SK-N-SH treated with all-trans-retinoic acid at 6 μM for 48 hours (cell line): Measurements from ENCODE around the gene HINT3.

Source experiments
- ATAC-seq: fragments of 200-7000 bp; cut with Tn5 transposase; 3 replicates; pipeline ENCODE4 v1.9.1; 2020; ENCODE audit warnings: mild to moderate bottlenecking, moderate library complexity
- ARNTL ChIP-seq: fragments of 450-650 bp; formaldehyde crosslinking; IDR thresholded peaks from 2 replicates; pipeline ENCODE4 v1.5.0; 2020; ENCODE audit warnings: low read depth, mild to moderate bottlenecking, moderate library complexity, borderline replicate concordance
- CREB5 ChIP-seq: fragments of 250-450 bp; sonication (Bioruptor Pico); IDR thresholded peaks from 2 replicates; pipeline ENCODE4 v1.5.1; 2020; ENCODE audit warnings: low read depth, mild to moderate bottlenecking, moderate library complexity
- CSDC2 ChIP-seq: fragments of 250-450 bp; sonication (Bioruptor Pico); IDR thresholded peaks from 2 replicates; pipeline ENCODE4 v1.5.0; 2020; ENCODE audit warnings: mild to moderate bottlenecking, moderate library complexity
- GLIS3 ChIP-seq: fragments of 250-450 bp; sonication (Bioruptor Pico); IDR thresholded peaks from 2 replicates; pipeline ENCODE4 v1.5.0; 2020; ENCODE audit warnings: mild to moderate bottlenecking, moderate library complexity
- ISL1 ChIP-seq: fragments of 250-450 bp; sonication (Bioruptor Pico); IDR thresholded peaks from 2 replicates; pipeline ENCODE4 v2.1.2; 2022; ENCODE audit warnings: mild to moderate bottlenecking, moderate library complexity
- OSR1 ChIP-seq: fragments of 250-450 bp; sonication (Bioruptor Pico); IDR thresholded peaks from 2 replicates; pipeline ENCODE4 v1.8.0; 2022; ENCODE audit warnings: moderate library complexity, mild to moderate bottlenecking, inconsistent platforms
- POU6F1 ChIP-seq: fragments of 250-450 bp; sonication (Bioruptor Pico); IDR thresholded peaks from 2 replicates; pipeline ENCODE4 v1.8.0; 2021; ENCODE audit warnings: low read depth, mild to moderate bottlenecking, moderate library complexity, borderline replicate concordance
- PPARA ChIP-seq: fragments of 250-450 bp; sonication (Bioruptor Pico); IDR thresholded peaks from 2 replicates; pipeline ENCODE4 v1.5.0; 2020; ENCODE audit warnings: mild to moderate bottlenecking, borderline replicate concordance
- SNAI2 ChIP-seq: fragments of 250-450 bp; sonication (Bioruptor Pico); IDR thresholded peaks from 2 replicates; pipeline ENCODE4 v1.5.0; 2020; ENCODE audit warnings: mild to moderate bottlenecking, moderate library complexity
- TCF4 ChIP-seq: fragments of 250-450 bp; sonication (Bioruptor Pico); IDR thresholded peaks from 2 replicates; pipeline ENCODE4 v1.8.0; 2021; ENCODE audit warnings: mild to moderate bottlenecking, moderate library complexity, borderline replicate concordance
- TOX ChIP-seq: fragments of 250-450 bp; sonication (Bioruptor Pico); IDR thresholded peaks from 2 replicates; pipeline ENCODE4 v1.8.0; 2021; ENCODE audit warnings: mild to moderate bottlenecking, moderate library complexity, borderline replicate concordance
- TSHZ2 ChIP-seq: fragments of 250-450 bp; sonication (Bioruptor Pico); IDR thresholded peaks from 2 replicates; pipeline ENCODE4 v1.5.0; 2020; ENCODE audit warnings: mild to moderate bottlenecking, moderate library complexity
- ZC3H10 ChIP-seq: fragments of 250-450 bp; sonication (Bioruptor Pico); IDR thresholded peaks from 2 replicates; pipeline ENCODE4 v1.5.1; 2021; ENCODE audit warnings: mild to moderate bottlenecking, moderate library complexity
- ZFP30 ChIP-seq: fragments of 450-650 bp; formaldehyde crosslinking; IDR thresholded peaks from 2 replicates; pipeline ENCODE4 v1.5.0; 2022; ENCODE audit warnings: mild to moderate bottlenecking, moderate library complexity
- ZNF565 ChIP-seq: fragments of 450-650 bp; formaldehyde crosslinking; conservative IDR thresholded peaks from 2 replicates; pipeline ENCODE4 v1.5.0; 2020; ENCODE audit warnings: low read depth, mild to moderate bottlenecking, moderate library complexity
- ZNF70 ChIP-seq: fragments of 450-650 bp; formaldehyde crosslinking; IDR thresholded peaks from 2 replicates; pipeline ENCODE4 v1.5.0; 2020; ENCODE audit warnings: mild to moderate bottlenecking, moderate library complexity

HINT3 gene

GRCh38 chr6:125944896-125945295, 11.7 kb upstream of the HINT3 start:
- ATAC-seq = no peak

GRCh38 chr6:125945378-125946141, 11.0 kb upstream of the HINT3 start:
- peak; percentile 84 for TF ChIP-seq ISL1 (CRISPR knock-in tag)
- no peak for TF ChIP-seq TSHZ2
- no peak for TF ChIP-seq TOX
- 0 out of 2 replicates have a peak, but pooled peaks have one; percentile 18 for TF ChIP-seq CSDC2 (CRISPR knock-in tag)
- 0 out of 2 replicates have a peak, but pooled peaks have one; percentile 23 for TF ChIP-seq SNAI2 (CRISPR knock-in tag)

More at GRCh38 chr6:125944896-125945295, 11.7 kb upstream of the HINT3 start:
- no peak for TF ChIP-seq ISL1 (CRISPR knock-in tag)
- no peak for TF ChIP-seq POU6F1 (CRISPR knock-in tag)
- no peak for TF ChIP-seq ARNTL (CRISPR knock-in tag)
- no peak for TF ChIP-seq TSHZ2
- no peak for TF ChIP-seq CREB5 (CRISPR knock-in tag)
- no peak for TF ChIP-seq OSR1 (CRISPR knock-in tag)
- no peak for TF ChIP-seq ZFP30 (CRISPR knock-in tag)
- no peak for TF ChIP-seq CSDC2 (CRISPR knock-in tag)
- no peak for TF ChIP-seq TOX
- TF ChIP-seq ZC3H10 (CRISPR knock-in tag) = no peak
- TF ChIP-seq PPARA = no peak
- TF ChIP-seq TCF4 (CRISPR knock-in tag) = no peak
- TF ChIP-seq, all 23 proteins: peak for 0

GRCh38 chr6:125947615-125948014, 9.0 kb upstream of the HINT3 start:
- TF ChIP-seq ZNF70 (CRISPR knock-in tag) (no peak), ISL1 (CRISPR knock-in tag) (peak; percentile 48; the same call in 1 of the 2 replicates), ARNTL (CRISPR knock-in tag) (no peak), GLIS3 (CRISPR knock-in tag) (no peak), CREB5 (CRISPR knock-in tag) (no peak), ZNF565 (no peak), SNAI2 (CRISPR knock-in tag) (no peak), POU6F1 (CRISPR knock-in tag) (no peak)
- peak; percentile 60; the same call in 2 of the 3 replicates for ATAC-seq

More at GRCh38 chr6:125945378-125946141, 11.0 kb upstream of the HINT3 start:
- ATAC-seq = no peak
